GM21526 (cell line): ENCODE measurements around the gene TSPYL6.
A peak's percentile ranks its signal among the peaks of the same experiment; 100 is the strongest.

Source experiments
- ATAC-seq: cut with Tn5 transposase; IDR thresholded peaks from one replicate; pipeline ENCODE4 v1.9.1; 2021; ENCODE audit warnings: moderate library complexity; ENCODE audit not compliant: unreplicated experiment, low FRiP score

The TSPYL6 gene

DNA sequence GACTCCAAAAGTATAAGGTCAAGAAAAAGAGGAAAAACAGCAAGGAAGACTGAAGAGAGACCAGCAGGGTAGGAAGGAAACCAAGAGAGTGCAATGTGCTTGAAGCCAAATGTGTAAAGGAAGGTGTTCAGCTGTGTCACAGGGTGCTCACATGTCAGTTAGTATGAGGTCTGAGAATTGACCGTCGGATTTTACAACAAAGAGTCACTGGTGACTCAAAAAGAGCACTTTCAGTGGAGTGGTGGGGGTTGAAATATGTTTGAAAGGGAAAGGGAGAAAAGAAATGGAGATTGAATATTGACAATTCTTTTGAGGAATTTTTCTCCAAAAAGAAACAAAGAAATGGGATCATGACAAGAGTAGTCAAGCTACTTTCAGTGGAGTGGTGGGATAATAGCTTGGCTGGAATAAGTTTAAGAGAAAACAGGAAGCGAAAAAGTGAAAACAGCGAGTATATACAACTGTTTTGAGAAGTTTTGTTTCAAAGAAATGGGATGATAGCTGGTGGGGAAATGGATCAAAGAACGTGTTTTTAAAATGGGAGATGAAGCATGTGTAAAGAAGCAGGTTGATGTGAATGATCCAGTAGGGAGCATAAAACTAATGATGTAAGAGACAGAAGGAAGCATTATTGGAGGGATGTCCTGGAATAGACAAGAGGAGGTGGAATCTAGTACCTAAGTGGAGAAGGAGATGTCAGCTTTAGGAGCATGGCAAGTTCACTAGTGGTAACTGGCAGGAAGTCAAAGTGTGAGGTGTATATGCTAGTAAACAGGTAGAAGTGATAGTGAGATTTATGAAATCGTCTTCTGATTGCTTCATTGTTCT lies 3.6 kb upstream of the TSPYL6 start:
- ATAC-seq: peak; percentile 95

- no peak for ATAC-seq
These were observed 2.1 kb upstream of the TSPYL6 start for GRCh38 chr2:54258166-54258565.

DNA sequence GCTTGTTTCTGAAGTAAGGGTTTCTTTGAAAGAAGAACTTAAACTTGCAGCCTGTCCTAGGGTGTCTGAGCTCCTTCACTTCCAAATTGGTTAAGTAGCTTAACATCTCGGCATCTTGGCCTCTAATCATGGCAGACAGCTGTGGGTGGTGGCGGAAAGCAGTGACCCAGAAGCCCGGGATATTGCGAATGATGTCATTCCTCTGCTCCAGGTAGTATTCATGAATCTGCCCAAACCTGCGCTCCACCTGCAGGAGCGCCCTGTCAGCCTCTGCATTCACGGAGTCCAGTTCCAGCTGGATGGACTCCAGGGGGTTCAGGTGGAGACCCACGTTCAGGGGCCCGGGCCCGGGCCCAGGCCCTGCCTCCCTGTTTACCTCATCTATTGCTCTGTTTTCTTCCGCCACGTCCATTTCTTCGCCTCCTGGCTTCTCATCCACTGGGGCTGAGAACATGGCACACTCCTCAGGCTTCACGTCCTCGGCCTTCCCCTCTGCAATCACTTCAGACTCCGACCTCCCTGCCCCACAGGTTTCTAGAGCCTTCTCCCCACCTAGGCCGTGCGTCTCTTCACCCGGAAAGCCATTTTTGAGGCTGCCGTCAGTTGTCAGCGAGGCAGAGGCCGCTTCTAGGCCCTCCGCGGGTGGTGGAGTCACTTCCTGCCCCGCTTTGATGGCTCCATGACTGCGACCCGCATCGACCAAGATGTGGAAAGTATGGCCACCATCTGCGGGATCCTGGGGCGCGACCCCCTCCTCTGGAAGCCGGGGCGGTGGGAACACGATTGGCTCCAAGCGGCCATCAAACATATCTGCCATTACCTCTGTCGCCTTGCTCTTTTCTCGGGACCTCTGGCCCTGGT lies 569 bp downstream of the TSPYL6 start:
- no peak for ATAC-seq

DNA sequence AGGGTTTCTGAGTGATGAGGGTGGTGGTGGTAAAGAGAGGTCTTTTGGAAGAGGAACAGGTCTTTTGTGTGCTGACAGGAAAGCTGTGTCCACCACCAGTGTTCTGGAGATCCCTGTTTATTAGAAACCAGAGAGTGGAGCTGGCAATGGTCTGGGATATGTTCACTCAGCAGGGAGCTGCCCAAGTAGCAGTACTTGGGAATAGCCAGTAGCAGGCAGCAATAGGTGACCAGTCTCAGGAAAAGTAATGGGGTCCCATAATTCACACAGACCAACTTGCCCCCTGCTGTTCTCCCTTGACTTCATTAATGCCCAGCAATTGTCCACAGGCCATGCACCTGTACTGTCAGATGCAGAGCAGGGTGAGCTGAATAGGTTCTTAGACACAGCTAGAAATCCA lies 1.8 kb downstream of the TSPYL6 start:
- ATAC-seq: no peak

DNA sequence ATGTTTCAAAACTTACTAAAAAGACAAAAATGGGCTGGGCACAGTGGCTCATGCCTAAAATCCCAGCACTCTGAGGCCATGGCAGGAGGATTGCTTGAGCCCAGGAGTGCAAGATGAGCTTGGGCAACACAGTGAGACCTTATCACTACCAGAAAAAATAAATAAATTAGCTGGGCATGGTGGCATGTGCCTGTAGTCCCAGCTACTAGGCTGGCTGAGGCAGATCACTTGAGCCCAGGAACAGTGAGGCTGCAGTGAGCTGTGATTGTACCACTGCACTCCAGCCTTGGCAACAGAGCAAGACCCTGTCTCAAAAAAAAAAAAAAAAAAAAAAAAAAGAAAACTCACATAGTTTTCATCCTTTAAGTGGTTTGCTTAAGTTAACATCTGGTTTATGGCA lies 6.4 kb downstream of the TSPYL6 start:
- no peak for ATAC-seq

DNA sequence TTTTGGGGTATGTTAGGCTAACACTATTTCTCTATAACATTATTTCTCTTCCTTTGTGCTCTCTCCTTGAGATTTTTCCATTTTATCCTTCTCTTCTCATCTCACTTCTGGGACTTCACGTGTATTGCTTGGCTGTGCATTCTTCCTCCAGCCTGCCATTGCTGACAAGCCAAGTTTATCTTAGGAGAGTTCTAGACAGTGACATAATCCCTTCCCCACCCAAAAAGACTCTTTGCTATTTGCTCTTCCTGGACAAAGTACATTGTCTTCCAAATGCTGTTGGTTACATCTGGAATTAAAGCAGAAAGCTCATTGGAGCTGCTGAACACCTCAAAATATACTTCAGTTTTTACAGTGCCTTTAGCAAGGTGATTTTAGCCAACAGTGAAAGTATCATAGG lies 8.9 kb downstream of the TSPYL6 start:
- ATAC-seq: no peak

GRCh38 chr2:54240515-54241469 lies 15.2 kb downstream of the TSPYL6 start:
- no peak for ATAC-seq

- no peak for ATAC-seq
These were observed 16.6 kb downstream of the TSPYL6 start for GRCh38 chr2:54239427-54239826.

DNA sequence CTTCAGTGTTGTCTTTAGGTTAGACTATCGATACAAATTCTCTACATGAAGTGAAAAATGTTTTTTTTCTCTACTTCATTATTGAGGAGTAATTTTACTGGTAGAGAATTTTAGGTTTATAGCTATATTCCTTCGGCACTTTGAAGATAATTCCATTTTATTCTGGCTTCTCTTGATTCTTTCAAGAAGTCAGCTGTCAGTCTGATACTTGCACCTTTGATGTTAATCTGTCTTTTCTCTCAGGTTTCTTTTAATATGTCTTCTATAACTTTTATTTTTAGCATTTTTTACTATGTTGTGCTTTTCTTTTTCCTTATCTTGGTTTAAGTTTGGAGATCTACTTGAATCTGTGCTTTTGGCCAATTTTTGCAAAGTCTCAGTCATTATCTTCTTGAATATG lies 18.6 kb downstream of the TSPYL6 start:
- no peak for ATAC-seq

DNA sequence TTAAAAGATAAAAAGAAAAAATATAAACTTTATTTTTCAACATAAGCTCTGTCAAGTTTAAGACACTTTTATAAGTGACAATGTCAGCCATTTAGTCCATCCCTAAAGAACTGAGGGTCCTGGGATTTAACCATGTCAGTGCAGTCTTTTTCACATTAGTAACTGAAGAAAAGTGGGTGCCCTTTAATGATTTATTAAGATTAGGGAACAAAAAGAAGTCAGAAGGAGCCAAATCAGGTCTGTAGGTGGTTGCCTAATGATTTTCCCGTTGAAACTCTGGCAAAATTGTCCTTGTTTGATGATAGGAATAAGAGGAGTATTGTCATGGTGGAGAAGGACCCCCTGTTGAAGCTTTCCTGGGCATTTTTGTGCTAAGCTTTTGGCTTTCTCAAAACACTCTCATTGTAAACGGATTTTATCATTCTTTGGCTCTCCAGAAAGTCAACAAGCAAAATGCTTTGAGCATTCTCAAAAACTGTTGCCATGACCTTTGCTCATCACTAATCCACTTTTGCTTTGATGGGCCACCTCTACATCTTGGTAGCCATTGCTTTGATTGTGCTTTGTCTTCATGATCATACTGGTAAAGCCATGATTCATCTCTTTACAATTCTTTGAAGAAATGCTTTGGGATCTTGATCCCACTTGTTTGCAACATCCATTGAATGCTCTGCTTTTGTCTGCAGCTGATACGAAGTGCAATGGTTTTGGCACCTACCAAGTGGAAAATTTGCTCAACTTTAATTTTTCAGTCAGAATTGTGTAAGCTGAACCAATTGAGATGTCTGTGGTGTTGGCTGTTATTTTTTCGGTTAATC lies 22.0 kb downstream of the TSPYL6 start:
- no peak for ATAC-seq

DNA sequence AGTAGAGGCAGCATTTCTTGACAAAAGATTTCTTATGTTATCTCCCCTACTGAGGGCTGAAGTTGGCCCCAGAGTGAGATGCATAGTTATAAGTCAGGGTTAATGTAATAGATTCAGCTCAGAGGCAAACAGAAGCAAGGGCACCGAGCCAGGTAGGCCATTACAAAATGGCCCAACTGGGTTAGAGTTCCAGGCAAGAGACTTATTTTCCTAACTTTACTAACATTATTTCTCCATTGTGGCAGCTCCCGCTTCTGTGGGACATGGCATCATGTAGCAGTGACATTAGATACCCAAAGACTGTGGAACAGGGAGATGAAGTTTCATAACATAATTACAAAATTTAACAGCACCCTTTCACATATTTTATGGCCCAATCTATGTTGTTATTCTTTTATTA lies 27.1 kb downstream of the TSPYL6 start:
- no peak for ATAC-seq

DNA sequence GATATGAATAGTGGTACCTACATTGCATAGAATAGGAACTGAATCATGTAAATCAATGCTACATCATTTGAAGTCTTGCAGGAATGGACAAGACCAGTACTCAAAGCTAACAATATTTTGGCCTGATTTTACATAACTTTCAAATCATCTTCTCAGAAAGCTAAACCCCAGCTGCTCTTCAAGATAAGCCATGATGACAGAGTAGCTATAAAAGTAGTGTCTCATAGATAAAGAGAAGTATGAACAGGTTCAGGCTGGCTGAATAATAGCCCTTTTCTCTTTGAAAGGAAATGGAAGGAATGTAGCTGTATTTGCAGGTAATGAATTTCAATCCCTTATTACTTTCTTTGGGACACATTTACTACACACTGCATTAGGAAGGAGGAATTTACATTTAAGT lies 28.2 kb downstream of the TSPYL6 start:
- ATAC-seq: no peak

- ATAC-seq: no peak
These were observed 29.8 kb downstream of the TSPYL6 start for GRCh38 chr2:54226260-54226659.

- no peak for ATAC-seq
These were observed 31.0 kb downstream of the TSPYL6 start for GRCh38 chr2:54224997-54225396.

DNA sequence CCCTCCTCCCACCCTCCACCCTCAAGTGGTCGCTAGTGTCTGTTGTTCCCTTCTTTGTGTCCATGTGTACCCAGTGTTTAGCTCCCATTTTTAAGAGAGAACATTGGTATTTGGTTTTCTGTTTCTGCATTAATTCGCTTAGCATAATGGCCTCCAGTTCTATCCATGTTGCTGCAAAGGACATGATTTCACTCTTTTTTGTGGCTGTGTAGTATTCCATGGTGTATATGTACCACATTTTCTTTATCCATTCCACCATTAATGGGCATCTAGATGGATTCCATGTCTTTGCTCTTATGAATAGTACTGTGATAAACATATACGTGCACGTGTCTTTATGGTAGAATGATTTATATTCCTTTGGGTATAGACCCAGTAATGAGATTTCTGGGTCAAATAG lies 42.9 kb downstream of the TSPYL6 start:
- ATAC-seq: no peak

DNA sequence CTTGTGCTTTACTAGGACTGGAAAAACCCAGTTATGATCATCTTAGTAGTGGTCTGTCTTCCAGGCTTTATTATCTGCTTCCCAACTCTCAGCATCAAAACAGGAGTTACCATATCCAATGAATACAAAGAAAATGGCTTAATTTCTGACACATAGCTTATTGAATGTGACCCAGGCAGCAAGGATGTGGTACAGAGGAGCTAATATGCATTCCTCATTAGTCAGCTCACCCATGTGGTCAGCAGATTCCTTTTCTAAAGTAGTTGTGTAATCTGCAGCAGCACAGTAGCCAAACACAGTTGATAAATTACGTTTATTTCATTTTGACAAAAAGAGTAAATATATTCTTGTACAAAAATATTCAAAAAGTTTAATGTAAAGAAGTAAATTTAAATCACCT lies 43.6 kb downstream of the TSPYL6 start:
- ATAC-seq: no peak

GRCh38 chr2:54209379-54209778 lies 46.6 kb downstream of the TSPYL6 start:
- no peak for ATAC-seq

DNA sequence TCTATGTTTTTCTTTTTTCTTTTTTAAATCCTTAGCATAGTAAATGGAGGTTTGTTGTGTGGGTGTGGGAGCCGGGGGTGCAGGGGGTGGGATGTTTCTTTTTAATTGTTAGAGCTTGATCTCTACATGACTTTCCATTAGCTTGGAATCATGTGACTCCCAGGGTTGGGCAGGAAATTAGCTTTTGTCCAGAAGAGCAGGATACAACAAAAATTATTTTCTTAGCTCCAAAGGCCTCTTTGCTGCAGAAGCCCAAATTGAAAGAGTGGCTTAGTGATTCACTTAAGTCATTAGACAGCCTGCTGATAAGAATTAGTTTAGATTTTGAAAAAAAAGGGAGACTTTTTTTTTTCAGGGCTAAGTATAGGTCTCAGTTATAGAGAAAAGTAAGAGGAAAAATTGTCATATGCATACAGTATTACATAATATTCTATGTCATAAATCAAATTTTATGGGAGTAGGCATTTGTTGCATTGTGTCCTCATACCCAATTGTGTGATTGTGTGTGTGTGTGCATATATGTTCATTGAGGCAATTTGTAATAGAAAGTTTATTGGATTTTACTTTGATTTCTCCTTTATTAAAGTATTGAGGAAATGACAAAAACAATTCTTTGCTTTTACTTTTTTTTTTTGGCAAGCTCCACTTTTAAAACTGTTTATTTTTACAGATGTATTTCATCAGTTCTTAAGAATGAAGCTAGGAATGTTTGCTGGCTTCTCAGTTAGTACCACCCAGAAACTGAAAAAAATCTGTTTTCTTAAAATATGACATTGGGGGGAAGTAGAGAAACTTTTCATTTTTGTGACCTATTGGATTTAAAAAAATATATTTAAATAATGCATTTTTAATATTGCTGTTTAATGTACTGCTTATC lies 47.4 kb downstream of the TSPYL6 start:
- ATAC-seq: no peak

- ATAC-seq: no peak
These were observed 48.3 kb downstream of the TSPYL6 start for GRCh38 chr2:54207666-54208195.
